CMK (cell line): ENCODE measurements around the gene PDHX.
"Not testable (repeated sequence)": the region's sequence is repeated elsewhere in the genome, so short reads cannot be mapped to it uniquely, and the experiment has no call there.

Experiments used
- DNase-seq: peaks from one replicate; pipeline ENCODE4 v3.0.0-alpha.2; 2010; ENCODE audit warnings: low read depth

Gene PDHX

DNA sequence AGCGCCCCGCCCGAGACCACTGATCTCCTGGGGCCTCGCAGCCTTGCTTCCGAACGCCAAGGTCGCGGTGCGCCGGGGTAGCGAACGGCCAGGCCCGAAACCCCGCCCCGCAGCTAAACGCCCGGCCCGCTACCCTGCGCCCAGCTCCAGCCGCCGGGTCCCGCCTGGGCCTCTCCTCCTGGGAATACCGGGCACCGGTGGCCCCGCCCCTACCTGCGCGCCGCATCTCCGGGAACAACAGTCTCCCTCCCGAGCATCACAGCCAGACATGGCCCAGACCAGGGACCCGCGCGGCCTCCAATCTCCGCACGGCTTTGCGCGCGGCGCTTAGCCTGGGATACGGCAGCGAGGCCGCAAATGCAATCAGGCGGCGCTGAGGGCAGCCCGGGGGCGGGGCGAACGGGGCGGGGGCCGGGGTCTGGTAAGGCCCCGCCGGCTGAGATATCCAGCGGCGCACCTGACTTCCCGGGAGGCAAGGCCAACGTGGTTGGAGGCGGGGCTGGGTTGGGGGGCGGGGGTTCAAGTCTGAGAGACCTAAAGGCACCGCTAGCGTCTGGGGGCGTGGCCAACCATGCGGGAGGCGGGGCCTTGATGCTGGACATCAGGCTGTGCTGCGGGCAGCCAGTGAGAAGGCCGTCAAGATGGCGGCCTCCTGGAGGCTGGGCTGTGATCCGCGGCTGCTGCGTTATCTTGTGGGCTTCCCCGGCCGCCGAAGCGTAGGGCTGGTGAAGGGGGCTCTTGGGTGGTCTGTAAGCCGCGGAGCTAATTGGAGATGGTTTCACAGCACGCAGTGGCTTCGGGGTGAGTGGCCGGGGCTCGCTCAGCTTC lies at the start of gene PDHX, which contains the start of gene APIP:
Gene PDHX, plus strand, starts transcription at position 604 of the 828 bp plus-strand sequence. Its CDS starts 38 bp downstream, at position 642.
Gene APIP, minus strand, starts transcription at position 365 of the 828 bp plus-strand sequence. Its CDS starts 95 bp downstream, at position 270.
- DNase-seq, result peak; percentile 94

DNA sequence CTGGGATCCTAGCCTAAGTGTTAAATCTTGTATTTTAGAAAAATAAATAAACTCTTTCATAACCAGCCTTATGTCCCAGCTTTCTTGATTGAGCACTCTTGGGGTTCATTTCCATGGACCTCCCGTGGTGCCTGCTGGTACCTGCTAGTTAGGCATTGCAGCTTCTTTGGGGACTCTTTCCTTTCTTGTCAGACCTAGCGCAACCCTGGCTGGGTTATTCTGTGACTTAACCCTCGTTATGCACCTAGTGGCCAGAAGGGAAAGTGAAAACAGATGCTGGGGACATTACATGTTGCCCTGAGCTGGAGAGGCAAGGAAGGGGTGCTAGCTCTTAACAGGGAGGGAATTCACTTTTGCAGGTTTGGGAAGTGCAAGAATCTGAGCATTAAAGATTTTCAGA lies 47.0 kb upstream of the PDHX start:
- DNase-seq, result no peak

DNA sequence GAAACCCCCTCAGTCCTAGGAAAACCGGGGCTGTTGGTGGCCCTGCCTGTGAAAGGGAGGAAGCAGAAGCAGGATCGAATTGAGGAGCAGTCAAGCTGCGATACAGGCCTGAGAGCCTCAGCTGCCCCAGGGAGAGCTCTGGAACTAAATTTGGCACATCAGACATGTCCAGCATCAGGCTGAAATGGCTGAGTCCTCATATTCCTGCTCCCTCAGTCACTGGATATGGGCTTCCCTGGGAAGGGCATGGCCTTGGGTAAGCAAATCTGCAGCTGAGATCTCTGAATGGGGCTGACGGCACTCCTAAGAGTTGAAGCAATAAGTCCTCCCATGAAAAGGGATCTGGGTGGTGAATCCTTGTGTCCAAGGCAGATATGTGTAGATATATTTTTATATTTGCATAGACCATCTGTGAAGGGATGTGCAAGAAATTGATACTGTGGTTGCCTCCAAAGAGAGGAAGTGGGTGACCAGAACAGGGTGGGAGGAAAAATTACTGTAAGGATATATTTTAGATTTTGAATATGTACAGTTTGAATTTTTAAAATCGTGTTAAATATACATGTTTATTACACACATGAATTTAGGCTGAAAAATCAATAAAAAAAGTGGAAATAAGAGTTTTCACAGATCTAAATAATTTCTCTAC lies 45.7 kb upstream of the PDHX start:
- peak; percentile 18 for DNase-seq

DNA sequence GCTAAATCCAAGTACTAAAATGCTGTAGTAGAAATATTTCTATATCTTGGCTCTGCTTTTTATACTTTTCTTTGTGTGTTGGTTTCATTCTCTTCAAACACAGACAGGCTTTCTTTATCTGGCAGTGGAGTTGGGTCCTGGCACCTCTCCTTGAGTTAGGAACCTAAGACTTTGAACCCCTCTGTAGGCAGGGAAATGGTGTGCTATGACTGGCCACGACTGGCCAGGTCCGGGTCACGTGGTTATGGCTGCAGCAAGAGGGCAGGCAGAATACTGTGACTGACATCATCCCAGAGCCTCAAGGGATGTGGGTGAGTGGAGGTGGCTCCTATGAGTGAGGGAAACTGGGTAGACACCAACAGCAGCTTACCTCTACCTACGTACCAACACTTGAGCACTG lies 42.2 kb upstream of the PDHX start:
- no peak for DNase-seq

DNA sequence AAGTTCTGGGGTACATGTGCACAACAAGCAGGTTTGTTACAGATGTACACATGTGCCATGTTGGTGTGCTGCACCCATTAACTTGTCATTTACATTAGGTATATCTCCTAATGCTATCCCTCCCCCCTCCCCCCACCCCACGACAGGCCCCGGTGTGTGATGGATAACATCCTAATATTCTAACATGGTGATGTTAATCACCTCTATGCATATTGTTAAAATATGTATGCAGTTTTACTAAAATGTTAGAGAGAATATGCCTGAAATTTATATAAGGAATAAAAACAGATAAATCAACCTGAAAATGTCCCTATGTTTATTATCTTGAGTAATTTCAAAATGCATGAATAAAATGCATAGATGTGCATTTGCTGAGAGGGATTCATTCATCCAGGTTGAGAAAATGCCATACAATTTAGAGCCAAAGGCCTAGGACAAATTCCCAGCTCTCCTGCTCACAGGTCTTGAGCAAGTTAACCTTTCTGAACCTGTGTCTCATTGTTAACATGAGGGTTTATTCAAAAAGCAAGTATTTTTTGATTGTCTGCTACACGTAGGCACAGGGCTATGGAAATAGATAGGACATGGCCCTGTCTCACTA lies 38.9 kb upstream of the PDHX start:
- DNase-seq, result no peak

DNA sequence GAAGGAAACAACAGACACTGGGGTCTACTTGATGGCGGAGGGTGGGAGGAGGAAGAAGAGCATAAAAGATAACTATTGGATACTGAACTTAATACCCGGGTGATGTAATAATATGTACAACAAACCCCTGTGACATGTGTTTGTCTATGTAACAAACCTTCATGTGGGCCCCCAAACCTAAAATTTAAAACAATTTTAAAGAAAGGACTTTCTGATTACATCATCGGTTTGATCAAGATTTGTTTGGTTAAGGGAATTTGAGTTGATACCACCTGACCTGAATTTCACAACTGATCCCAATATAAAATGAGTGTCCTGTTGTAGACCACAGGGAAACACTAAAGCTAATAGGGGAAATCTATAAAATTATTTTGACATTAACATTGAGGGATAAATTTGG lies 34.5 kb upstream of the PDHX start:
- no peak for DNase-seq

DNA sequence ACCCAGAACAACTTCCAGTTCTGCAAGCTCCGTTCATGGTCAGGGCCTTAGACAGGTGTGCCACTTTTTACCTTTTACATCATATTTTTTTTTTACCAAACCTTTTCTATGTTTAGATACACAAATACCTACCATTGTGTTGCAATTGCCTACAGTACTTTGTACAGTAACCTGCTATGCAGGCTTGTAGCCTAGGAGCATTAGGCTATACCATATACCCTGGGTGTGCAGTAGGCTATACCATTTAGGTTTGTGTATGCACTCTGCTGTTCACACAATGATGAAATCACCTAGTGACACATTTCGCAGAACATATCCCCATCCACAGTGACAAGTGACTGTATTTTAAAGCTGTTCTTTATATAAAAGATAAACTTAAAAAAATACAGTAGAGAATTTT lies 29.8 kb upstream of the PDHX start:
- DNase-seq, result no peak

DNA sequence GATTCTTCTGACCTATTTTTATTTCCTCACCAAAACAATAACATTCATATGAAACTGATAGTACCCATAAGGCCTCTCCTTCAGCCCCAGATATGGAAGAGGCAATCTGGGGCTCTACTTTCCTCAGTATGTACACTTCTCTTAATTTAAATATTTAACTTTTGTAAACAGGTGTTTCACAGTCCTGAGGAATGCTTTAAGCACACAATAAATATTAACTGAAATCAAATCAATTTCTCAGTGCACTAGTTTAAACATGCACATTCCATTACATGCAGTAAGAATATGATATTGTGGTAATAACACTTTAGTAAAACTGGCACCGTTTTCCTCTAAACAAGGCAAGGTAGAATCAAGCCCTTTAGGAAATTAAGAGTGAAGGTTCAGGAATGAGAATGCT lies 29.2 kb upstream of the PDHX start:
- no peak for DNase-seq

DNA sequence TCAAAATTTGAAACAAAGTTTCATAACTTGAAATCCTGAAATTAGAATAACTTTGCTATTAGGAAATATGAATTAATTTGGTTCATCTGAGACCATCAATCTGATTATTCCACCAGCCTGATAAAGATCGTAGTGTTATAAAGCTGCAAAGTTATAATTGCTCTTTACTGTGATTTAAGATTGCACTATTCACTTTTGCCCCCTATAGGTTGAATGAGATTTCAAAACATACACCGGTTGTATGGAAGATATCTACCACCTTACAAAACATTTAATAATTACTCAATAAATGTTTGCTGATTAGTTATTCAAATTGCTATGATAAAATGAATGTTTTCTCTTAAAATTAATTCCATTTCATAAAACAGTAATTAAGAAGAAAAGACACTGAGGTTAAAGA lies 26.3 kb upstream of the PDHX start:
- no peak for DNase-seq

DNA sequence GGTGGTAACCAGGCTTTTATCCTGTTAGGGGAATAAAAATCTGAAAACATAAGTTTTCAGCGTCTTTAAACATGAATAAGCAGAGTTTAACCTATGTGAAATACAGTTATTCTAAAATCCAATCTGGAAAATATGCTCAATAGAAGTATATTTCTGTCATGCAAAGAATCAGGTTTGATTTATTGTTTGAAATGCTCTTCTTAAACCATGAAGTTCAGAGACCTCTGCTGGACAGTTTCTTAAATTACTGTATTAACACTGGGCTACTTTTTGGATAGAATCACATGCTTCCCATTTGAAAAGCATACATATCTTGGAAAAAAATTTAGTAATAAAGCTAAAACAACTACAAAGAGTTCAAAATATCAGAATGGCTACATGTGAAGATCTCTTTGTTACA lies 25.6 kb upstream of the PDHX start:
- DNase-seq, result no peak

DNA sequence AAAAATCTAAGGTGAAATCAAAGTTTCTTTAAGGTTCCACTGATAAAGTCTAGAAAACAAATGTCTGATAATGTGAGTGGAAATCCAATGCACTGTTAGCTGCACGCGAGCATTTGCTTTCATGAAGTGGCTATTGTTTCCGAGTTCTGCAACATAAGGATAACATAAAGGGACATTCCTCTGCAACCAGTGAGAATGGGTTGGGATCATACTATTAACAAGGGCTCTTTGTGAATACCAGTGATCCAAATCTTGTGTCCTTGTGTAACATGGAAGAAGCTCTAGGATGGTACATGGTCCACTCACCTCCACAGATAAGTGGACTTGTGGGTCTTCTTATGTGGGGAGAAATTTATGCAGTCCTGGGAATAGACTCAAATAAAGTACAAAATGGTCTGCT lies 24.8 kb upstream of the PDHX start:
- DNase-seq, result no peak

DNA sequence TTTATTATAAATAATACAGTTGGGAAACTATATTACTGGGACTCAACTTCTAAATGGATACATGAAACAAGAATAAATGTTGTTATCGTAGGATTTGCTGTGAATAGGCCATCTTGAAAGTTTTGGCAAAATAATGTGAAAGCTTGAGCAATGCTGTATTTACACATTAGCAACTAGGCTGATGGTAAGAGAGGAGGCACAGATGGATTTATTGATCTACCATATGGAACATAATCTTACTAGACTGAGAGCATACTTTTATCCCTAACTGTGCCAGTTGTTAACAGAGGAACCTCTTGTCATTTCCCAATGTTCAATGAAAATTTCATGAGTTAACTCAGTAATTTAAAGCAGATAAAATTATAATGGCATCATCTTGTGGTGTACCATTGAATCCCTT lies 23.0 kb upstream of the PDHX start:
- DNase-seq, result no peak

DNA sequence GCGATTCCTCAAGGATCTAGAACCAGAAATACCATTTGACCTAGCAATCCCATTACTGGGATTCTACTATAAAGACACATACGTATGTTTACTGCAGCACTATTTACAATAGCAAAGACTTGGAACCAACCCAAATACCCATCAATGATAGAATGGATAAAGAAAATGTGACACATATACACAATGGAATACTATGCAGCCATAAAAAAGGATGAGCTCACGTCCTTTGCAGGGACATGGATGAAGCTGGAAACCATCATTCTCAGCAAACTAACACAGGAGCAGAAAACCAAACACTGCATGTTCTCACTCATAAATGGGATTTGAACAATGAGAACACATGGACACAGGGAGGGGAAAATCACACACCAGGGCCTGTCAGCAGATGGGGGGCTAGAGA lies 20.2 kb upstream of the PDHX start:
- DNase-seq, result not testable (repeated sequence)

DNA sequence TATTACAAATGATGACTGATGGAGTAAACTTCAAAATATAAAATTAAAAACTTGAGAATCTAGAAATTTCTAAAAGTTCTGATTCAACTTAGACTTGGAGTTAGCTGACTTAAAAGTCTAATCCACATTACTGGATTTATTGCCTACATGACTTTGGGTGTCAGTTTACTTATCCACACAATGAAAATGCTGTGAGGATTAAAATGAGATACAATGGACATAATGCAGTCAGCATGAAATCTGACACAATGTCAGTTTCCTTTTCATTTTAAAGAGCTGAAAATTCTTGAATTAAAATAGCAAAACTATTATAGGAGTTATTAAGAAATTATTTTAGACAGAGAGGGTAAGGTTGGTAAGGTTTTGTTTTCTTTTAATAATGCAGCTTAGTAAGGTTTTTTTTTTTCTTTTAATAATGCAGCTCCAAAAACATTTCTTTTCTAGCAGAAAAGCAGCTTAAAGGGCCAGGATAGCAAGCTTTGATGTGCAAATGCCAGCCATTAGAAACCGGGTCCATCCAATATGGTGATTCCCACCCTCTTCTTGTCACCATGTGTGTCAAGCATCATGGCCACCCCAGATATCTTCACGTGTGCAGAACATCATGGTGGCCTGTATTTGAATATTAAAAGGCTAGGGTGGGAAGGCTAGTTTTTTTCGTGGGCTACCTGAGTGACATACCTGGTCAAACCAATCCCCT lies 19.1 kb upstream of the PDHX start:
- DNase-seq, result no peak

DNA sequence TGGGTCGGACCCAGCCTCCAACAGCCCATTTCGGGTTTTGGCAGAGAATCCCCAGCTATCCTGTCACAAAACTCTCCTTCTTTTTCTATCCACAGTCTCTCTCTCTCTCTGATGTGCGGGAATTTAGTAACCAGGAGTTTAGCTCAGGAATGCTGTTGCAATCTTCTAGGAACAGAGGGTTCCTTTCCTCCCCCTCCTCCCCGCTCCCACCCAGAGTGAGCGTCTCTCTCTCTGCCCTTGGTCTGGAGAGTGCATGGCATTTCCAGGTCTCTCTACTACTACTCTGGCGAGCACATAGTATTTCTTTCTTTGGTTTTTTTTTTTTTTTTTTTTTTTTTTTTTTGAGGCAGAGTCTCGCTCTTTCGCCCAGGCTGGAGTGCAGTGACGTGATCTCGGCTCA lies 17.9 kb upstream of the PDHX start:
- no peak for DNase-seq

DNA sequence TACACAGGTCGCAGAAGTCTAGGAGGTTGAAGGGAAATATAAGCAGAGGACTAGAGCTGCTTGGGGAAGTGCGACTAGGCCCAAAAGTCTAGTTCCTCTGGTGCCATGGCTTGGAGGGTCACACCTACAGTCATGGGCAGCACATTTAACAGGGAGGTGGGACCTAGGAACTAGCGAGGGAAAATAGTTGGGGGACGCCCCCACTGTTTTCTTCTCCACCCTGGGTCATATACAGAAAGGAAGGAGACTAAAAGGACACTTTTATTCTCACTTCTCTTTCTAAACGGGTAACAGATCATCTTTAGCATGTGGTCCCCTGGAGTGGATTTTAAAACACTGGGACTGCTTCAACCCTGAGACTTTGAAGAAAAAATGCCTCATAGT lies 16.8 kb upstream of the PDHX start:
- DNase-seq, result no peak

DNA sequence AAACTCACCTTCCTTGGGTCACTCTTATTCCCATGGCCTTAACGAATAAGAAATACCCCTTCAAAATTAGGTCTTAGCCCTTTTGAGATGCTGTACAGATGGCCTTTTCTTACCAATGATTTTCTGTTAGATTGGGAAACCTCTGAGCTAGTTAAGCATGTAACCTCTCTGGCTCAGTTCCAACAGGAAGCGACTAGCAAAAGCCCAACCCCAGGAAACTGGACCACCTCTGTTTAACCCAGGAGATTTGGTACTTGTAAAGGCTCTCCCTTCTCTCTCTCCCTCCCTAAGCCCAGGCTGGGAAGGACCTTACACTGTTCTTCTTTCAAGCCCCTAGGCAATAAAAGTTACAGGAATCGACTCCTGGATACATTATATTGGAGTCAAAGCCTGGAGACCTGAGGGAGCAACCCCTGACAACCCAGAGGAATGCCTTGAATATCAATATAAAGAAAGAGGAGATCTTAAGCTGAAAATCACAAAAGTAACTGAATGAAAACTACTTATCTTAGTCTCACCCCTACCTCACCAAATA lies 11.9 kb upstream of the PDHX start:
- DNase-seq, result no peak

DNA sequence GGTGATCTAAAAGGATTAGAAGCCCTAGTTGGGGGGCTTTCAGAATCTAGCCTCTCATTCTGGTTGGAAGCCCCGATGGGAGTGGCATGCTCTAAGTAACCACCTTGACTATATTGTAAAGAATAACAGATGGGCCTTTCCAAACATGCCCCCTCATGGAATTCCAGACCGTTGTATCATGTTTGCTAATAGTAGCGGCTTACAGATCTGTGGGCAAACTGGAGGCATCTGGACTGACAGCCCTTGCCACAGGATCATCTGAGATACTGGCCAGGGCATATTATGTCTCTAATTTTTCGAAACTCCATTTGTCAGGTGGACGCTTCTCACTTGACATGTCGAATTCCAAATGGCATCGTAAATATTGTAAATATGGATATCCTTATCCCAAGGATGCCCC lies 10.8 kb upstream of the PDHX start:
- DNase-seq, result no peak

DNA sequence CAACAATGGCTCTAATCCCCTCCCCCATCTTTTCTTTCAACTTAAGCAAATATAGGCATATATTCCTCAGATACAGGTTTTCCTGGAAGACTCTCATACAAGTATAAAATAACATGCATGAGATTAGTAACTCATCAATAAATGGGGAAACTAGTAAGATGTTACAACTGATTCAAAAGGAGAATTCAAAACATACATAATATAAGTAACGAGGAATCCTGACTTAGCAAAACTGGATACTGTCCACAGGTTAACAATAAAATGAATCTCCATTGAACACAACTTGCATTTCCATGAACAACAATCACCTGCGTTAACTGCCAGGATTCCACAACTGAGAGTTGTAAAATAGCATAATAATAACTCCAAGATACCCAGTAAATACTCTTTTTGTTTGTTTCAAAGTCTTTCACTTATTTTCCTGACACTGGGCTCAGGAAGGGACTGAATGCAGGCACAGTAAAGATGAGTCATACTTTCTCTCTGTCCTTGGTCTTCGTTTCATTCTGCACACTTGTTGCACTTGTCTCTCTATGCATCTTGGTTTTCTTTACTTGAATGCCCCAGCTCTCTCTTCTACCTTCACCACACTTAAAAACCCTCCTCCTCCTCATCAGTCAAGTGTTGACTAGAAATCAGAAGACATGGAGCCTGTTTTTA lies 8.4 kb upstream of the PDHX start:
- DNase-seq, result no peak

DNA sequence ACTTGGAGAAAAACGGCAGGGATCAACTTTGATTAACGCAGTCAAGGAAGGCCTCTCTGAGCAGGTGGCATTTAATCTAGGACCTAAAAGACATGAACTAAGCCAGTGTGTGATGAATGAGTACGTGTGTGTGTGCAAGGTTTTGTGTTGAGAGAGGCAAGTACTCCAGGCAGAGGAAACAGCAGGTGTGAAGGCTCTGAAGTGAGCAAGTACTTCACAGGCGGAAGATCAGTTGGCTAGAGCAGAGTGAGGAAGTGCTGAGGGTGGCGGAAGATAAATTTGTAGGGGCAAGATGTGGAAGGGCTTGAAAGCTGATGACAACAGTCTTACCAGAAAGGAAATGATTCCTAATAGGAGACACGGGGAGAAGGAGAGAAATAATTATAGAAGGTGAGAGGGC lies 7.0 kb upstream of the PDHX start:
- DNase-seq, result no peak

DNA sequence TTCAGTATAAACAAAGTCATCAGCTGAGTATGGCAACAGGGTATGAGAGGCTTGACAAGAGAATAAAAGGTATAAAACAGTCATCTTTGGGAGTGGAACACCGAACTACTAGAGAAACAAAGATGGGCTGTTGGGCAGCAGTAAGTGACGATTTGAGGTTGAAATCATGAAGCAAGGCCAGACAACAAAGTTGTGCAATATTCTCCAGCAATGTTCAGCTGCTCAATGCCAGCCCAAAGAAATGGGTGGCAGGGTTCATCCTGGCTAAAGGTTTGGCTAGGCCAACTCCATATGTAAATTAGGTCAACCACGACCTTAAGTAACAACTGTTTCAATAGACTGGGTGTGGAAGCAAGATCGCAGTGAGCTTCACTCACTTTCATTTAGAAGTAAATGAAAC lies 6.5 kb upstream of the PDHX start:
- DNase-seq, result no peak

DNA sequence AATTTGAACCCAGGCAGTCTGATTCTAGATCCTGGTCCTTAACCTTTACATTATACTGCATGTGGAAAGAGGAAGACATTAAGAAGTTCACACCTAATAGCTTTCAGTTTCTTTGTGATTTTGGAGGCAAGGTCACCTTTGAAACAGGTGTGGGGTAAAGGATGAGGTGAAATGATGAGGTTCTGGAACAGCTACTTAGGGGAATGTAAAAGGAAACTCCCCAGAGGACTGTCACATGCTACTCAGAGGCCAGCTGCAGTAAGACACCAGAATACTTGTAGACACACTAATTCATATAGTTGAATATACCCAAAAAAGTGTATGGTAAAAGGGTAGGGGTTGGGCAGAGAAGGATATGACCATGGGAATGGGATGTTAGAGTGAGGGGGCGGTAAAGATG lies 5.6 kb upstream of the PDHX start:
- DNase-seq, result no peak
